GM19238 (cell line): Measurements from ENCODE around the gene CNKSR3.

ENCODE experiments used
- DNase-seq: peaks from one replicate; pipeline ENCODE4 v3.0.0; 2011; ENCODE audit warnings: low spot score; ENCODE audit not compliant: insufficient read length

The CNKSR3 gene

DNA sequence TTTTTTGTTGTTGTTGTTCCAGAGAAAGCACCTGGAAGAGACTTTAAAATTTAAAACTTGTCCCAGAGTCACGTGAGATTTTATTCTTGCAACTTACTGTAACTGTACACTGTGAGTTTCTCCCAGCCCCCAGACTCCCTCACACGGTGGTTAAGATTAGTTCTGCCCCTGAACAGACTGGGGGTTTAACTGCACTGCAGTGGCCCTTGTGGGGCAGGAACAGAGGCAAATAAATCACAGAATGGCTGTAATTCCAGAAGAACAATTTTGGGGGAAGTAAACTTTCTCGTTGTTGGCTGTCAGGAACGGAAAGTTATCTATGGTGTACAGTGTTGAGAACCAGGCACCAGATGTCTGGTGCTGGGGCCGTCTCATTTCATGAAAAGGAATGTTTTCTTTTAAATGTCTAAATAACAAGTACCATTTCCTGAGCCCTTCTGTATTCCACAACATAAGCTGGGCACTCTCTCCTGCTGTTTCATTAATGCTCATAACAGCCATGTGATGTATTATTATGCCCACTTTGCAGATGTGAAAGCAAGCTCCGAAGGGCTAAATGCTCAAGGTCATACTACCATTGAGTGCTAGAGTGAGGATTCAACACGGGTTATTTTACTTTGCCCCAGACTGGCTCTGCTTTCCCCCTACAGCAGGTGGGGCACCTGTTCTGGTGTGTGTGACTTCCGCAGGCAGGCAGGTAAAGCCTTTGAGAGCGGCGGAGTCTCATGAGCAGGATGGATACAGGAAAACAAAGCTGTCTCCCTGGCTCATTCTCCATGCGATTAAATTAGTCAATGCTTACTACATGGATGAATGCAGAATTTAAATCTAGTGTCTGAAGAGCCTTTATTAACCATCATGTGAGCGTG lies 30.5 kb downstream of the CNKSR3 start:
- DNase-seq = no peak

DNA sequence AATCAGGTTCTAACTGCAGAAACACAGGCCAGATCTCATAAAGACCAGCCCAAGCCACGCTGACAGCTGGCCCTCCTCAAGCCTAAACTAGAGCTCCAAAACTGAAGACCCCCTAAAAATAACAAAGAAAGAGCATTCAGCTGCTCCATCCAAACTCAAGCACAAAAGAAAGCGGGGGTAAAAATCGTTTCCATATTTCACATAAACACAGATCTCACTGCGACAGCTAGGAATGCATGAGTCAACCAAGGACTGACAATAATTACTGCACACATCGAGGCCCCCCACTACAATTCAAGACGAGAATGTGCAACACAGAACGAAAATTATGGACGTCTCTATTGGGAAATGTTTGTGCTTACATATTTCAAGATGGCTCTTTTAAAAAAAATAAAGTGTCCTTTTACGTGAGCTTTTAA lies 31.1 kb downstream of the CNKSR3 start:
- no peak for DNase-seq

GRCh38 chr6:154478701-154479060 lies 31.8 kb downstream of the CNKSR3 start:
- DNase-seq = no peak

GRCh38 chr6:154478021-154478700 lies 32.3 kb downstream of the CNKSR3 start:
- DNase-seq = no peak

DNA sequence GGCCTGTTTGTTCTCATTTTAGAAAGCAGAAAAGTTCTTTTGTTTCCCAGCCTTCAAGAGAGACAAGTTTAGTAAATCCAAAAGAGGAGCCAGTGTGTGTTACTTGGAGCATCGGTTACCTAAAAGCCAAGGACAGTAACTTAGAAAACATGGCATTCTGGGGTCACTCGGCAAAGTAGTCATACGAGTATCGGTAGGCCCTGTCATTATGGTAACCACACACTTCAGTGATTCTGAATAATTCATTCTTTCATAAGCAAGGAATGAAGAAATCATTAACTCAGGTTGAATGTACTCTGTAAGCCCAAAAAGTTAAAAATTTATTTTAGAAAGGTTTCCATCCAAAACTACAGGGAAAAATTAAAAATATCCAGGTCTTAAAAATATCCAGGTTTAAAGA lies 34.0 kb downstream of the CNKSR3 start:
- DNase-seq = no peak

GRCh38 chr6:154474648-154475428 lies 35.6 kb downstream of the CNKSR3 start:
- DNase-seq = no peak

GRCh38 chr6:154473324-154473723 lies 37.2 kb downstream of the CNKSR3 start:
- DNase-seq = no peak

GRCh38 chr6:154471609-154472362 lies 38.7 kb downstream of the CNKSR3 start:
- DNase-seq = no peak

DNA sequence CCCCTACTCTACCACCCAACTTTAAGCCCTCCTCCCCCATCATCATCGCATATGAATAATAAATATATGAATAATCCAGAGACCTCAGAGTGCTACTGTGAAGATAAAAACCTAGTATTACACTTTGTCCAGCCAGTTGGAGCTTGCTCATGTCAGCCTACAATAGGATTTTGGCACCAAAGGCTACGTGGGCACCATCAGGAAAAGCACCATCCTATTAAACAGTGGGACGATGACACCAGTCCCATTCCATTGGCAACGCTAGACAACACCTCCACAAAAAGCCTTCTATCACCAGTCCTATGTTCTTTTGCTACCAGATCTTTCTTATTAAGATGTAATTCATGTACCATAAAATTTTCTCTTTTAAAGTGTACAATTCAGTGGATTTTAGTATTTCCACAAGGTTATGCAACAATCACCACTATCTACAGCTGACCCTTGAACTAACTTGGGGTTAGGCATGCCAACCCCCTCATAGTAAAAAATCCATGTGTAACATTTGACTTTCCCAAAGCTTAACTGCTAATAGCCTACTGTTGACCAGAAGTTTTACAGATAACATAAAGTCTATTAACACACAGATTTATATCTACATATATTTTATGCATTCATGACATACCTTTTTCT lies 41.1 kb downstream of the CNKSR3 start:
- no peak for DNase-seq

- no peak for DNase-seq
Observed at GRCh38 chr6:154468760-154469159, 41.7 kb downstream of the CNKSR3 start.

GRCh38 chr6:154466971-154467679 lies 43.4 kb downstream of the CNKSR3 start:
- no peak for DNase-seq

DNA sequence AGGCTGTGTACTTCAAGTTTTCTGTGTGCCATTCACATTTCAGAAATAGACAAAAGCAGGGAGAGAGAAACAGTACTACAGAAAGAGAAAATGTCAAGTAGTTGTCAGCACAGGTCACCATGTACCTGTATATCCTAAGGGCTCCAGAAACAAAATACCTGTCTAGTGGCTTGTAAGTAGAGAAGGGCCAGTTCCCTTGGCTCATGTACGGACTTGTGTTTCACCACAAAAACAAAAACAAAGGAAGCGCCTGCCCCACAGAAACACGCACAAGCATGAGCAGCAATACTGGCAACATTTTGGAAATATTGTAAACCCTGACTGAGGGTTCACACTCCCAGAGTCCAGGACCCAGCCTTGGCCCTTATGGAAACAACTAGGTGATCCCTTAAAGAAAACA lies 44.3 kb downstream of the CNKSR3 start:
- no peak for DNase-seq

GRCh38 chr6:154463573-154464419 lies 46.7 kb downstream of the CNKSR3 start:
- no peak for DNase-seq

DNA sequence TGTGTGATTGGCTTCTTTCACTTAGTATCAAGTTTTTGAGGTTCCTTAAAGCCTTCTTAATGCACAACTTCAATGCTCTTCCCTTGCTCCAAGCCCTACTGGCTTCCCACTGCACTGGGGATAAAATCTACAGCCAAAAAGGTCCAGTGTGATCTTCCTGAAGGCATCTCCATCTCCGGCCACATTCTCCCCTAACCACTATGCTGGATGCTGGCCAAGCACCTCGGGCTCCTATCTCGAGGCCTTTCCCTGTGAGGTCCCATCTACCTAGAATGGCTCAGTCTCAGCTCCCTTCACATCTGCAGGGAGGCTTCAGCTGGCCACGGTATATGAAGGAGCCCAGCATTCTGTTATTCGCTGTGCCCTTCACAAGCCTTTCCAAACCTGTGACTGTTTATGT lies 48.1 kb downstream of the CNKSR3 start:
- no peak for DNase-seq

GRCh38 chr6:154461348-154461747 lies 49.1 kb downstream of the CNKSR3 start:
- DNase-seq = no peak

DNA sequence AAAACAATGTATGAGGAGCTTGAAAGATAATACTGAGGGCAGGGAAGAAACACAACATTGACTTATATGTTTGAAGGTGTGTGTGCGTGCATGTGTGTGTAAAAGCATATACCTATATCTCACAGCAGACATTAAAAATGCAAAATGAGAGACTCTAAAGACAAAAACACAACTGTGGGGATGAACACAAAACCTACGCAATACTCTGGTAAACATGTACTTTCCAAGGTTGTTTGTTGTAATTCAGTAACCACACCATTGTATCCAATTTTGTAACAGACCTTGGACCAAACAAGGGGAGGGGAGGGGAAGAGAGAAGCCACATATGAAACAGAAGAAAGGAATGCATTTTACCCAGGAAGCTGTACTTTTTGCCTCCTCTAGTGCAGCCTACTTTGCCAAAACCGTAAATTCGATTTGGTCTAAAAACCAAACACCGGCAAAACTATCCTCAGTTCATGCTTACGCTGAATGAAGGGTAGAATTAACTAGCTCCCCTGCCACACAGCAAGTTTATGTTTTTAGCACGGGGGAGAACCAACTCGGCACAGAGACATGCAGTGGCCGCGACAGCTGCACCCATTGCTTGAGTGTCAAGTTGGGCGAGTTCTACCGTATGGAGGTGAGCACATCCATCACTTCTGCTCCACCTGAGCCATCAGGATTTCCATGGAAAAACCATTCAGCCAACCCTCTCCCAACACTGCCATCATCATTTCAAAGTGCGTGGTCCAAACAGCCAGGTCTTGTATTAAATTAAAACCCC lies 50.0 kb downstream of the CNKSR3 start:
- DNase-seq = no peak

DNA sequence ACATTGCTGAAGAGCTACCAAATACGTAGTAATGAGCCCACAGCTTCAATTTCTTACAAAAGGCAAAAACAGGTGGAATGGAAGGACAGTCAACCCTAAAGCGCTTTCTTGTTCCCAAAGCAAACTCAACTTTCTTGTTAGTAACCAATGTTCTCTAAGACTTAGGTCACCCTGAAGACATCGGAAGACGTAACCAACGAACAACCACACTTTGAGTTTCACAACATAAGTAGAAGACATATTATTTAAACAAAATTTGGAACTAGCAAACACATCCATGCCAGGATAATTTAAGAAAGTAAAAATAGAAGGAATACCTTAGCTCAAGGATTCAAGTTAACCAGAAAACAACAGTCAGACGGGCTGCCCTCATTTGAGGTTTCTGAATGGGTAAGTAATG lies 51.0 kb downstream of the CNKSR3 start:
- no peak for DNase-seq
